ENCODE measurements around the gene PNPLA7.

DNA sequence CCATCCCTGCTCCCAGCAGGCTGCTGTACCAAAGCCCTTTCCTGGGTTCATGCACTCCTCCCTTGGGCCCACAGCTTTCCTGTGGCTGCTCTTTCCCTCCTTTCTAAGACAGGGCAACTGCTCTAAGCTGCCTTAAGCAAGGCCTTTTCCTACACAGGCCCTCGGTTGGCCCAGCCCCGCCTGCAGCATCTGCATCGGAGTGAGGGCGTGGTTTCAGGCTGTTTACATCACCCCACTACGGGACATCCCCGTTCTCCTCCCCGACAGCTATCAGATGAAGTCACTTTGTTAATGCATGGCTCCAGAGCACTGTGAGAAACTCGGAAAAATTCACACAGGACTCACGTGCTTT is 25.1 kb upstream of the PNPLA7 start:
- TF ChIP-seq, protein P1, sequence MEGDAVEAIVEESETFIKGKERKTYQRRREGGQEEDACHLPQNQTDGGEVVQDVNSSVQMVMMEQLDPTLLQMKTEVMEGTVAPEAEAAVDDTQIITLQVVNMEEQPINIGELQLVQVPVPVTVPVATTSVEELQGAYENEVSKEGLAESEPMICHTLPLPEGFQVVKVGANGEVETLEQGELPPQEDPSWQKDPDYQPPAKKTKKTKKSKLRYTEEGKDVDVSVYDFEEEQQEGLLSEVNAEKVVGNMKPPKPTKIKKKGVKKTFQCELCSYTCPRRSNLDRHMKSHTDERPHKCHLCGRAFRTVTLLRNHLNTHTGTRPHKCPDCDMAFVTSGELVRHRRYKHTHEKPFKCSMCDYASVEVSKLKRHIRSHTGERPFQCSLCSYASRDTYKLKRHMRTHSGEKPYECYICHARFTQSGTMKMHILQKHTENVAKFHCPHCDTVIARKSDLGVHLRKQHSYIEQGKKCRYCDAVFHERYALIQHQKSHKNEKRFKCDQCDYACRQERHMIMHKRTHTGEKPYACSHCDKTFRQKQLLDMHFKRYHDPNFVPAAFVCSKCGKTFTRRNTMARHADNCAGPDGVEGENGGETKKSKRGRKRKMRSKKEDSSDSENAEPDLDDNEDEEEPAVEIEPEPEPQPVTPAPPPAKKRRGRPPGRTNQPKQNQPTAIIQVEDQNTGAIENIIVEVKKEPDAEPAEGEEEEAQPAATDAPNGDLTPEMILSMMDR (IDR thresholded peaks at IDR 0.05): no peak
- no peak for TF ChIP-seq POLR2A (IDR thresholded peaks at IDR 0.05)

All from thyroid gland (tissue), 4 donors.